A673 (cell line): ENCODE data around the gene ZBTB33. TPM values are rescaled to one million over a fixed set of nuclear protein-coding genes. Genes with fewer than 3 reads are reported as not detected.

Experiments used
- BruUV-seq: library from RNA; stranded (reverse); fragments of 400-500 nt; replicated peaks from 2 replicates; lab custom pipeline; 2021; lab: Mats Ljungman, UMichigan
- CTCF ChIA-PET: fragments of 300-600 bp; sonication (Branson Sonifier 250); formaldehyde crosslinking; loops from one replicate; lab custom pipeline; 2022; ENCODE audit warnings: antibody characterized with exemption; lab: Charles Lee
- POLR2A ChIA-PET: fragments of 300-600 bp; sonication (Branson Sonifier 250); formaldehyde crosslinking; loops from one replicate; lab custom pipeline; 2022; ENCODE audit warnings: antibody characterized with exemption; ENCODE audit not compliant: low non-redundant PET; lab: Charles Lee
- DNase-seq: peaks from one replicate; pipeline ENCODE4 v3.0.0-alpha.2; 2015; ENCODE audit warnings: low spot score
- H3K27ac ChIP-seq: fragments of 200-600 bp; sonication (generic); 2 replicates; pipeline ENCODE4 v1.5.1; 2016; ENCODE audit warnings: mixed run types, low read depth, mild to moderate bottlenecking, mixed read lengths, antibody characterized with exemption, low read length; ENCODE audit not compliant: poor library complexity, severe bottlenecking
- H3K27me3 ChIP-seq: fragments of 200-600 bp; sonication (generic); replicated peaks from 2 replicates; pipeline ENCODE4 v1.6.1; 2017; ENCODE audit warnings: mixed run types, low read depth, mild to moderate bottlenecking, mixed read lengths, antibody characterized with exemption, low read length; ENCODE audit not compliant: insufficient read depth, poor library complexity
- H3K36me3 ChIP-seq: fragments of 200-600 bp; sonication (generic); 2 replicates; pipeline ENCODE4 v1.6.1; 2016; ENCODE audit warnings: mixed run types, mild to moderate bottlenecking, mixed read lengths, antibody characterized with exemption, low read length; ENCODE audit not compliant: insufficient read depth, poor library complexity, severe bottlenecking
- H3K4me1 ChIP-seq: fragments of 200-600 bp; sonication (generic); 2 replicates; pipeline ENCODE4 v1.6.1; 2017; ENCODE audit warnings: mixed run types, mild to moderate bottlenecking, mixed read lengths, antibody characterized with exemption, low read length; ENCODE audit not compliant: insufficient read depth, poor library complexity, severe bottlenecking
- H3K4me3 ChIP-seq: fragments of 200-600 bp; sonication (generic); 2 replicates; pipeline ENCODE4 v1.5.1; 2016; ENCODE audit warnings: low read depth, mixed run types, mild to moderate bottlenecking, mixed read lengths, low read length; ENCODE audit not compliant: poor library complexity, severe bottlenecking
- H3K9me3 ChIP-seq: fragments of 200-600 bp; sonication (generic); 2 replicates; pipeline ENCODE4 v1.6.1; 2016; ENCODE audit warnings: mixed run types, low read depth, mild to moderate bottlenecking, mixed read lengths, antibody characterized with exemption, low read length; ENCODE audit not compliant: poor library complexity, severe bottlenecking
- CTCF ChIP-seq: fragments of 300-800, 200-600 bp; sonication (generic); conservative IDR thresholded peaks from 2 replicates; pipeline ENCODE4 v1.5.1; 2017; ENCODE audit warnings: low read depth, mild to moderate bottlenecking, antibody characterized with exemption, low read length, moderate library complexity, mixed read lengths
- EZH2 ChIP-seq: fragments of 200-600 bp; sonication (generic); IDR thresholded peaks from 2 replicates; pipeline ENCODE4 v1.6.1; 2017; ENCODE audit warnings: borderline replicate concordance, low read depth, mild to moderate bottlenecking, mixed read lengths, antibody characterized with exemption, low read length; ENCODE audit not compliant: poor library complexity, severe bottlenecking
- intact Hi-C: fragments of 100-400 bp; cut with micrococcal nuclease; formaldehyde crosslinking; loops from one replicate; pipeline ENCODE4 v1.10.0; 2022; ENCODE audit not compliant: unreplicated experiment
- total RNA-seq: library from RNA; stranded (reverse); gene quantifications from 2 replicates; pipeline ENCODE4 v1.2.3, GENCODE V29; 2021

The ZBTB33 gene
- total RNA-seq, 1 experiment from 2014 or later, result 18.2 TPM

DNA sequence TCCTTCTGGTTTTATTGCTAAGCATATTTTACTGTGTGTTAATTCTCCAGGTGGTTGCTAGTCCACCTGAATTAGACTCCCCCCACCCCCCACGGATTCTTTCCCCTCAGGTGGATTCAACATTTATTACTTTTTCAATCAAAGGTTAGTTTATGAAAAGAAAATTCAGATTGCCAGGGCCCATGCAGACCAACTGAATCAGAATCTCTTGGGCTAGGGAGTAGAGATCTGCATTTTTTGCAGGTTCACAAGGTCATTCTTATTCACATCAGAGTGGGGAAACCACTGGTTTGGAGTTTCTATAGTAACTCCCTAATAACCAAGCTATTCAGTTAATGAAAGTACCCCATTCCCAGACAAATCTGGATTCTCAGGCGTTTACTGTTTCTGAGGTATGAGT, 50.9 kb downstream of the ZBTB33 start:
- POLR2A ChIA-PET, result no interaction called here

GRCh38 chrX:120301960-120302359, 51.3 kb downstream of the ZBTB33 start:
- no peak overlapping the region for H3K4me3 ChIP-seq
- no peaks in the 10 kb centered on the region for H3K36me3 ChIP-seq
- intact Hi-C loops, result no loop called here
- POLR2A ChIA-PET, result no interaction called here
- no peaks in the 10 kb centered on the region for H3K4me1 ChIP-seq
- CTCF ChIA-PET, result no interaction called here
- H3K27ac ChIP-seq, result no peak overlapping the region
- no peaks in the 10 kb centered on the region for H3K9me3 ChIP-seq
- BruUV-seq, result no TSS peak
- no peaks in the 10 kb centered on the region for H3K27me3 ChIP-seq
- no peak for DNase-seq
- no peak for TF ChIP-seq EZH2
- TF ChIP-seq CTCF, result no peak

More for the DNA sequence above, 50.9 kb downstream of the ZBTB33 start:
- DNase-seq, result no peak
- intact Hi-C loops, result no loop called here
- Histone ChIP-seq H3K36me3 (no peaks in the 10 kb centered on the region), H3K9me3 (no peaks in the 10 kb centered on the region), H3K4me3 (no peak overlapping the region), H3K27ac (no peak overlapping the region), H3K4me1 (no peaks in the 10 kb centered on the region), H3K27me3 (no peaks in the 10 kb centered on the region)
- CTCF ChIA-PET, result no interaction called here
- TF ChIP-seq EZH2 (no peak), CTCF (no peak)
- no TSS peak for BruUV-seq

DNA sequence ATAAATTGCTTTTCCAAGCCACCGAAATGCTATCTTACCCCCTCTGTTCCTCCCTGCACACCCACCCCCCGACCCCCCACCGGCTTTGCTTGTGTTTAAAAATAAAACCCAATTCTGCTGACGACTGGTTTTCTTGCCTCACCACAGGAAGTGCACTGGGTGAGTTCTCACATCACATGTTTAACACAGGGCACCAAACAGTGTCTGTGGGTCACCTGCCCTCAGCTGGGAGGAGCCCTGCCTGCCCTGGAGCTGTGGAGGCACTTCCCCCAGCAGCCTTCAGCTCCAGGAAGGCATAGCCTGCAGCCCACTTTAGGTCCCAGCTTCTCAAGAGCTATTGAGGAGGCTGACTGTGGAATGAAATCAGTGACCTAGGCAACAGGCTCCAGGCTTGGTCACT, 51.8 kb downstream of the ZBTB33 start:
- Histone ChIP-seq H3K27me3 (no peaks in the 10 kb centered on the region), H3K9me3 (no peaks in the 10 kb centered on the region), H3K4me3 (no peak overlapping the region), H3K36me3 (no peaks in the 10 kb centered on the region), H3K4me1 (no peaks in the 10 kb centered on the region), H3K27ac (no peak overlapping the region)
- POLR2A ChIA-PET, result no interaction called here
- CTCF ChIA-PET, result no interaction called here
- TF ChIP-seq CTCF (no peak), EZH2 (no peak)
- no TSS peak for BruUV-seq
- DNase-seq, result no peak
- intact Hi-C loops, result no loop called here
